IgD-negative memory B cell (primary cell): ENCODE data around the gene THAP3. TPM values are rescaled to one million over a fixed set of nuclear protein-coding genes. Genes with fewer than 3 reads are reported as not detected.

Experiments used
- polyA plus RNA-seq: library from polyadenylated mRNA; unstranded; fragments of 300-500 nt; fragmentation: Illumina TruSeq; gene quantifications from one replicate; pipeline ENCODE4 v1.2.3, GENCODE V29; 2021

THAP3 gene
- polyA plus RNA-seq, 1 donor from 2014 or later, result 28.4 TPM

Other genes starting within 250 kb of the THAP3 start
- gene ACOT7, start 231.1 kb upstream of the THAP3 start, polyA plus RNA-seq, result 3.8 TPM
- not detected for gene HES2, start 204.9 kb upstream of the THAP3 start, polyA plus RNA-seq
- gene ESPN, start 200.1 kb upstream of the THAP3 start, polyA plus RNA-seq, result not detected
- 2.3 TPM for gene TNFRSF25, start 158.7 kb upstream of the THAP3 start, polyA plus RNA-seq
- not detected for gene PLEKHG5, start 133.2 kb upstream of the THAP3 start, polyA plus RNA-seq
- 18.1 TPM for gene NOL9, start 70.4 kb upstream of the THAP3 start, polyA plus RNA-seq
- not detected for gene TAS1R1, start 69.6 kb upstream of the THAP3 start, polyA plus RNA-seq
- gene ZBTB48, start 44.9 kb upstream of the THAP3 start, polyA plus RNA-seq, result 21.4 TPM
- gene KLHL21, start 22.0 kb upstream of the THAP3 start, polyA plus RNA-seq, result 12.1 TPM
- gene PHF13, start 11.1 kb upstream of the THAP3 start, polyA plus RNA-seq, result 5.3 TPM
- gene DNAJC11, start 76.9 kb downstream of the THAP3 start, polyA plus RNA-seq, result 25.9 TPM
- gene CAMTA1, start 160.6 kb downstream of the THAP3 start, polyA plus RNA-seq, result 79.0 TPM